SKM-1 (cell line): ENCODE results near the gene GAS2L2.

Source experiments
- DNase-seq: peaks from one replicate; lab custom pipeline; 2025; ENCODE audit not compliant: unreplicated experiment; lab: John Stamatoyannopoulos, UW

The GAS2L2 gene

GRCh38 chr17:35701491-35701890 is 51.5 kb downstream of the GAS2L2 start:
- no peak for DNase-seq

DNA sequence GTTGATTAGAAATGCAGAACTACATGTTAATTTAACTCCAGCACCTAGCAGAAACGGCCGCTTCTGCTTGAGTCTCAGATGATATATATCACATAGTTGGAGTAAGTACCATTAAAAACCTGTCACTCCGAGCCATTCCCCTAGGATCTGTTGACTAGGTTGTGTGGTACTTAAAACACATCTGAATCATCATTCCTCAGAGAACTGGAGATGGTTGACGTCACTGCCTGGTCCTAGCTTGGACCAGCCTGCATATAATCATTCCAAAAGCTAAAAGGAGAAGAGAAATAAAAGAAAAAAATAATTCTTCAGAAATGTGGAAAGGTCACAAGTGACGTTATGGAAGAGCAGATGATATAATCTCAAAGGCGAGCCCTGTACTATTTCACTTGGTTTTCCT is 52.9 kb downstream of the GAS2L2 start:
- no peak for DNase-seq

GRCh38 chr17:35698800-35699199 is 54.2 kb downstream of the GAS2L2 start:
- no peak for DNase-seq

DNA sequence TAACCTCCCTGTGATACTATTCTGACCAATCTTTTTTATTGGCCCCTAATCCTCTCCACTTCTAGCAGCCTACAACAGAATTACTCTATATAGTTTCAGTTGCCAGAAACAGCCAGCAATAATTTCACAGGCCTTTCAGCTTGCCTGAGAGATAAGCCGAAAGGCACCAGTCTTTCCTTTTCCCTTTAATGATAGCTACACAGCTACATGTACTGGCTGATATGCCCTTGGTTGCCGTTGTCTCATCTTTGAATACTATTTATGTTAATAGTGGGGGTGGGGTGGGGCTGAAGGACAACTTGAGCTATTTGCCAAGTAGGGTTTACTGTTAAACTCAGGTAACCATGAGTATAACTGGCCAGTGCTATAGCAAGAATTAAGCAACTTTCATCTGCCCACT is 57.4 kb downstream of the GAS2L2 start:
- DNase-seq = no peak

GRCh38 chr17:35694906-35695305 is 58.1 kb downstream of the GAS2L2 start:
- no peak for DNase-seq
